ENCODE data around the gene CENPX. TPM values are rescaled to one million over a fixed set of nuclear protein-coding genes. Genes with fewer than 3 reads are reported as not detected.

Gene CENPX
- total RNA-seq, 1 donor: 18.8 TPM

- H3K4me1 ChIP-seq (ENCODE audit: insufficient read depth, low read length): peaks cover 9% of the 10 kb centered on the region
- no peak overlapping the region for H3K27ac ChIP-seq (ENCODE audit: low read depth, low read length)
- no peaks in the 10 kb centered on the region for H3K27me3 ChIP-seq (ENCODE audit: insufficient read depth, low read length)
- H3K36me3 ChIP-seq (ENCODE audit: insufficient read depth, low read length): no peaks in the 10 kb centered on the region
- no peak for DNase-seq (ENCODE audit: insufficient read length, low spot score, missing footprints)
- no peak overlapping the region for H2AFZ ChIP-seq (ENCODE audit: low read length)
- H3K79me2 ChIP-seq (ENCODE audit: insufficient read depth, low read length): peaks cover 2% of the 10 kb centered on the region
- no peaks in the 10 kb centered on the region for H3K9me3 ChIP-seq (ENCODE audit: low read depth, low read length)
- peaks cover 24% of the 10 kb centered on the region for H4K20me1 ChIP-seq (ENCODE audit: insufficient read depth, low read length)
- no peak overlapping the region for H3K4me2 ChIP-seq (ENCODE audit: insufficient read depth, low read length)
- TF ChIP-seq CTCF (IDR thresholded peaks at IDR 0.05; ENCODE audit: extremely low read depth, low read depth, low read length): no peak
- H3K4me3 ChIP-seq (ENCODE audit: insufficient read depth, low read length): no peak overlapping the region
These were observed 5.7 kb downstream of the CENPX start for GRCh38 chr17:82016875-82017459.

GRCh38 chr17:82016061-82016874 is 6.4 kb downstream of the CENPX start:
- no peak overlapping the region for H3K27ac ChIP-seq (ENCODE audit: low read depth, low read length)
- no peak overlapping the region for H3K4me2 ChIP-seq (ENCODE audit: insufficient read depth, low read length)
- H3K27me3 ChIP-seq (ENCODE audit: insufficient read depth, low read length): no peaks in the 10 kb centered on the region
- no peaks in the 10 kb centered on the region for H3K36me3 ChIP-seq (ENCODE audit: insufficient read depth, low read length)
- no peaks in the 10 kb centered on the region for H3K9me3 ChIP-seq (ENCODE audit: low read depth, low read length)
- TF ChIP-seq CTCF (IDR thresholded peaks at IDR 0.05; ENCODE audit: extremely low read depth, low read depth, low read length): no peak
- peaks cover 17% of the 10 kb centered on the region for H4K20me1 ChIP-seq (ENCODE audit: insufficient read depth, low read length)
- peak; percentile 85 for DNase-seq (ENCODE audit: insufficient read length, low spot score, missing footprints)
- no peak overlapping the region for H3K4me3 ChIP-seq (ENCODE audit: insufficient read depth, low read length)
- H2AFZ ChIP-seq (ENCODE audit: low read length): no peak overlapping the region
- no peaks in the 10 kb centered on the region for H3K79me2 ChIP-seq (ENCODE audit: insufficient read depth, low read length)
- peaks cover 2% of the 10 kb centered on the region for H3K4me1 ChIP-seq (ENCODE audit: insufficient read depth, low read length)

- Histone ChIP-seq H4K20me1 (ENCODE audit: insufficient read depth, low read length) (peaks cover 9% of the 10 kb centered on the region), H3K36me3 (ENCODE audit: insufficient read depth, low read length) (no peaks in the 10 kb centered on the region), H3K9me3 (ENCODE audit: low read depth, low read length) (no peaks in the 10 kb centered on the region), H3K4me1 (ENCODE audit: insufficient read depth, low read length) (no peaks in the 10 kb centered on the region), H3K4me3 (ENCODE audit: insufficient read depth, low read length) (no peak overlapping the region), H3K4me2 (ENCODE audit: insufficient read depth, low read length) (no peak overlapping the region), H3K27ac (ENCODE audit: low read depth, low read length) (no peak overlapping the region), H3K79me2 (ENCODE audit: insufficient read depth, low read length) (no peaks in the 10 kb centered on the region), H2AFZ (ENCODE audit: low read length) (no peak overlapping the region), H3K27me3 (ENCODE audit: insufficient read depth, low read length) (no peaks in the 10 kb centered on the region)
- peak; percentile 82 for DNase-seq (ENCODE audit: insufficient read length, low spot score, missing footprints)
- TF ChIP-seq CTCF (IDR thresholded peaks at IDR 0.05; ENCODE audit: extremely low read depth, low read depth, low read length): no peak
These were observed 7.2 kb downstream of the CENPX start for GRCh38 chr17:82015311-82015971.

- H3K79me2 ChIP-seq (ENCODE audit: insufficient read depth, low read length): no peaks in the 10 kb centered on the region
- H4K20me1 ChIP-seq (ENCODE audit: insufficient read depth, low read length): peaks cover 4% of the 10 kb centered on the region
- no peaks in the 10 kb centered on the region for H3K9me3 ChIP-seq (ENCODE audit: low read depth, low read length)
- DNase-seq (ENCODE audit: insufficient read length, low spot score, missing footprints): peak; percentile 91
- H3K4me1 ChIP-seq (ENCODE audit: insufficient read depth, low read length): no peaks in the 10 kb centered on the region
- H2AFZ ChIP-seq (ENCODE audit: low read length): no peak overlapping the region
- no peaks in the 10 kb centered on the region for H3K36me3 ChIP-seq (ENCODE audit: insufficient read depth, low read length)
- H3K27ac ChIP-seq (ENCODE audit: low read depth, low read length): no peak overlapping the region
- H3K4me2 ChIP-seq (ENCODE audit: insufficient read depth, low read length): no peak overlapping the region
- no peak for TF ChIP-seq CTCF (IDR thresholded peaks at IDR 0.05; ENCODE audit: extremely low read depth, low read depth, low read length)
- H3K4me3 ChIP-seq (ENCODE audit: insufficient read depth, low read length): no peak overlapping the region
- H3K27me3 ChIP-seq (ENCODE audit: insufficient read depth, low read length): no peaks in the 10 kb centered on the region
These were observed 7.7 kb downstream of the CENPX start for GRCh38 chr17:82014971-82015310.

All from osteoblast (primary cell).